Fibroblast of the aortic adventitia (primary cell): ENCODE results near the gene CDH6. TPM values are rescaled to one million over a fixed set of nuclear protein-coding genes. Genes with fewer than 3 reads are reported as not detected.
"Not testable (repeated sequence)": the region's sequence is repeated elsewhere in the genome, so short reads cannot be mapped to it uniquely, and the experiment has no call there.

Experiments used
- DNase-seq: peaks from one replicate; pipeline ENCODE4 v3.0.0-alpha.2; 2010; ENCODE audit warnings: low read depth
- H3K4me3 ChIP-seq: 2 replicates; pipeline ENCODE4 v1.5.1; 2011; ENCODE audit warnings: low read depth, mild to moderate bottlenecking, control low read depth, low read length, moderate library complexity
- CTCF ChIP-seq: IDR thresholded peaks from 2 replicates; pipeline ENCODE4 v1.5.1; 2011; ENCODE audit warnings: mild to moderate bottlenecking, low read length, control low read depth, inconsistent platforms; ENCODE audit not compliant: insufficient read depth
- total RNA-seq: library from RNA; depleted of rRNA; stranded (reverse); fragments of >200 nt; gene quantifications from 2 replicates; pipeline ENCODE4 v1.2.3, GENCODE V29; 2012; ENCODE audit warnings: low replicate concordance

Gene CDH6
- total RNA-seq, 1 donor: 103 TPM

- no peak overlapping the region for H3K4me3 ChIP-seq
- TF ChIP-seq CTCF: no peak
- DNase-seq: no peak
Measured at GRCh38 chr5:31359839-31360238, 166.4 kb downstream of the CDH6 start.

GRCh38 chr5:31361234-31361633 is 167.7 kb downstream of the CDH6 start:
- TF ChIP-seq CTCF: no peak
- peak; percentile 77 for DNase-seq
- no peak overlapping the region for H3K4me3 ChIP-seq

DNA sequence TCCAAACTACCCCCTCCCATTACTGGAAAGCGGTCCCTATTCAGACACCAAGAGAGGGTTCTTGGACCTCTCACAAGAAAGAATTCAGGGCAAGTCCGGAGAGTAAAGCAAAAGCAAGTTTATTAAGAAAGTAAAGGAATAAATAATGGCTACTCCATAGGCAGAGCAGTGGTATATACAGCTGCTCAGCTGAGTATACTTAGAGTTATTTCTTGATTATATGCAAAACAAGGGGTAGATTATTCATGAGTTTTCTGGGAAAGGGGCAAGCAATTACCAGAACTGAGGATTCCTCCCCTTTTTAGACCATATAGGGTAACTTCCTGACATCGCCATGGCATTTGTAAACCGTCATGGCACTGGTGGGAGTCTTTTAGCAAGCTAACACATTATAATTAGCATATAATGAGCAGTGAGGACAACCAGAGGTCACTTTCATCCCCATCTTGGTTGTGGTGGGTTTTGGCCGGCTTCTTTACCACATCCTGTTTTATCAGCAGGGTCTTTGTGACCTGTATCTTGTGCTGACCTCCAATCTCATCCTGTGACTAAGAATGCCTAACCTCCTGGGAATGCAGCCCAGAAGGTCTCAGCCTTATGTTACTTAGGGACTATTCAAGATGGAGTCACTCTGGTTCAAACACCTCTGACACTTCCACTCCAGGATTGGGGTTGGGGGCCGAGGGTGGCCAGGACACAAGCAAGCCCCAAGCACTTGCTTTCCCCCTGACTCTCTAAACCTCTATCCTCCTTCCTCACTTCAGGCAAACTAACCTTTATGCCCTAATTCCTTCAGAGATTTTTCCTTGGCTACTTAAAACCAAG is 168.4 kb downstream of the CDH6 start:
- not testable (repeated sequence) for H3K4me3 ChIP-seq
- DNase-seq: peak; percentile 14

DNA sequence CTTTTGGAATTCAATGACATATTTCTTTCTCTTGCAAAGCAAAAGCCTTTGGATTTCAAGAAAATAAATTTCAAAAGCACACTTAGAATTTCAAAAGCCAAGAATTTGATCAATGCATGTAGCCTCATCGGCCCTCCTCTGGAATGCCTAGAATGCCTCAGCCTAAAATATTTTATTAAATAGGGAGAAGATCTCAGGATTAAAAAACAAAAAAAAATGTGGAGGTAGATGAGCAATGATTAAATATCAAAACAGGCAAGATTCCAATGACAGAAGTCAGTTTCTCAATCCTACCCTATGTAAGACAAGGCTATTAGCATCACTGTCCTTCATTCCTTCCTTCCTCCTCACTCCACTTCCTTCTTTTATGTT is 169.0 kb downstream of the CDH6 start:
- TF ChIP-seq CTCF: no peak
- DNase-seq: peak; percentile 66
- no peak overlapping the region for H3K4me3 ChIP-seq

- no peak overlapping the region for H3K4me3 ChIP-seq
- no peak for TF ChIP-seq CTCF
- DNase-seq: peak; percentile 71
Measured at GRCh38 chr5:31362931-31363568, 169.6 kb downstream of the CDH6 start.

- no peak overlapping the region for H3K4me3 ChIP-seq
- peak; percentile 88 for DNase-seq
- no peak for TF ChIP-seq CTCF
Measured at GRCh38 chr5:31364881-31365636, 171.6 kb downstream of the CDH6 start.

- DNase-seq: no peak
- H3K4me3 ChIP-seq: no peak overlapping the region
- no peak for TF ChIP-seq CTCF
Measured at GRCh38 chr5:31365776-31366175, 172.3 kb downstream of the CDH6 start.
